Type B pancreatic cell (in vitro differentiated cells): Measurements from ENCODE around the gene FUT1. TPM values are rescaled to one million over a fixed set of nuclear protein-coding genes. Genes with fewer than 3 reads are reported as not detected.

Experiments used
- DNase-seq: peaks from one replicate; pipeline ENCODE4 v3.0.0; 2021; ENCODE audit warnings: mixed read lengths; ENCODE audit not compliant: unreplicated experiment; ENCODE audit errors: extremely low spot score
- H3K27ac Mint-ChIP-seq: 2 replicates; pipeline ENCODE4 v1.8.0; 2021; ENCODE audit warnings: mild to moderate bottlenecking, mixed read lengths
- H3K27me3 Mint-ChIP-seq: 2 replicates; pipeline ENCODE4 v1.8.0; 2021; ENCODE audit warnings: mixed read lengths
- H3K36me3 Mint-ChIP-seq: 2 replicates; pipeline ENCODE4 v1.8.0; 2021; ENCODE audit warnings: mixed read lengths
- H3K4me1 Mint-ChIP-seq: one replicate; pipeline ENCODE4 v1.8.0; 2021; ENCODE audit warnings: mixed read lengths; ENCODE audit not compliant: unreplicated experiment
- H3K4me3 Mint-ChIP-seq: 2 replicates; pipeline ENCODE4 v1.8.0; 2021; ENCODE audit warnings: mild to moderate bottlenecking, mixed read lengths
- H3K9me3 Mint-ChIP-seq: 2 replicates; pipeline ENCODE4 v1.8.0; 2021; ENCODE audit warnings: mixed read lengths
- CTCF ChIP-seq: fragments of 200-600 bp; sonication (generic); conservative IDR thresholded peaks from 2 replicates; pipeline ENCODE4 v1.5.0; 2021; ENCODE audit warnings: antibody characterized with exemption, mild to moderate bottlenecking
- total RNA-seq: library from RNA; stranded (reverse); gene quantifications from 2 replicates; pipeline ENCODE4 v1.2.1, GENCODE V29; 2021; ENCODE audit warnings: low replicate concordance

The FUT1 gene
- total RNA-seq, 1 donor from 2014 or later = 15.0 TPM

GRCh38 chr19:48724796-48725753 lies 27.4 kb downstream of the FUT1 start:
- peaks cover 9% of the 10 kb centered on the region for H3K36me3 Mint-ChIP-seq
- no peak for TF ChIP-seq CTCF
- H3K27ac Mint-ChIP-seq = peak overlapping the region; percentile 55
- H3K4me3 Mint-ChIP-seq = peak overlapping the region; percentile 69
- no peak for DNase-seq
- peaks cover 18% of the 10 kb centered on the region for H3K4me1 Mint-ChIP-seq
- no peaks in the 10 kb centered on the region for H3K27me3 Mint-ChIP-seq
- H3K9me3 Mint-ChIP-seq = peaks cover 3% of the 10 kb centered on the region

- Mint-ChIP-seq H3K36me3 (peaks cover 9% of the 10 kb centered on the region), H3K27ac (peak overlapping the region; percentile 31), H3K27me3 (no peaks in the 10 kb centered on the region), H3K9me3 (peaks cover 3% of the 10 kb centered on the region), H3K4me3 (peak overlapping the region; percentile 41), H3K4me1 (peaks cover 24% of the 10 kb centered on the region)
- no peak for TF ChIP-seq CTCF
- DNase-seq = no peak
These were observed 30.2 kb downstream of the FUT1 start for GRCh38 chr19:48722196-48722708.

GRCh38 chr19:48720613-48721296 lies 31.7 kb downstream of the FUT1 start:
- peak overlapping the region; percentile 99 for H3K4me3 Mint-ChIP-seq
- peaks cover 3% of the 10 kb centered on the region for H3K9me3 Mint-ChIP-seq
- H3K4me1 Mint-ChIP-seq = peaks cover 29% of the 10 kb centered on the region
- no peak for TF ChIP-seq CTCF
- H3K27ac Mint-ChIP-seq = peak overlapping the region; percentile 98
- DNase-seq = peak; percentile 95
- peaks cover 6% of the 10 kb centered on the region for H3K36me3 Mint-ChIP-seq
- no peaks in the 10 kb centered on the region for H3K27me3 Mint-ChIP-seq

GRCh38 chr19:48720251-48720612 lies 32.2 kb downstream of the FUT1 start:
- peaks cover 4% of the 10 kb centered on the region for H3K36me3 Mint-ChIP-seq
- peaks cover 25% of the 10 kb centered on the region for H3K4me1 Mint-ChIP-seq
- peak overlapping the region; percentile 99 for H3K4me3 Mint-ChIP-seq
- peak overlapping the region; percentile 98 for H3K27ac Mint-ChIP-seq
- no peak for TF ChIP-seq CTCF
- peaks cover 3% of the 10 kb centered on the region for H3K9me3 Mint-ChIP-seq
- DNase-seq = no peak
- H3K27me3 Mint-ChIP-seq = no peaks in the 10 kb centered on the region

GRCh38 chr19:48719263-48720171 lies 32.9 kb downstream of the FUT1 start, which contains the start of gene MAMSTR:
Gene MAMSTR (minus strand): TSS chr19:48719725. CDS start chr19:48719031, 694 bp downstream.
- DNase-seq = no peak
- Mint-ChIP-seq H3K27ac (peak within 1 kb of the TSS; percentile 98), H3K9me3 (no peaks in the 10 kb centered on the region), H3K27me3 (no peaks in the 10 kb centered on the region), H3K4me1 (peaks cover 26% of the 10 kb centered on the region), H3K36me3 (no peaks in the 10 kb centered on the region), H3K4me3 (peak within 1 kb of the TSS; percentile 99)
- no peak for TF ChIP-seq CTCF
